HUES64 (cell line): Measurements from ENCODE around the gene VOPP1.

ENCODE experiments used
- H3K27ac ChIP-seq: 2 replicates; pipeline ENCODE4 v1.7.0; 2013; ENCODE audit warnings: low read depth, low read length, inconsistent platforms
- H3K27me3 ChIP-seq: 2 replicates; pipeline ENCODE4 v1.6.1; 2013; ENCODE audit warnings: mild to moderate bottlenecking, low read length; ENCODE audit not compliant: insufficient read depth
- H3K36me3 ChIP-seq: 2 replicates; pipeline ENCODE4 v1.6.1; 2013; ENCODE audit warnings: mild to moderate bottlenecking, low read length; ENCODE audit not compliant: insufficient read depth
- H3K4me1 ChIP-seq: 2 replicates; pipeline ENCODE4 v1.6.1; 2013; ENCODE audit warnings: mild to moderate bottlenecking, low read length, moderate library complexity; ENCODE audit not compliant: insufficient read depth
- H3K4me3 ChIP-seq: 2 replicates; pipeline ENCODE4 v1.5.1; 2013; ENCODE audit warnings: mild to moderate bottlenecking, low read length, moderate library complexity
- H3K9ac ChIP-seq: 2 replicates; pipeline ENCODE4 v1.6.1; 2013; ENCODE audit warnings: mild to moderate bottlenecking, low read depth, low read length
- H3K9me3 ChIP-seq: 2 replicates; pipeline ENCODE4 v1.6.1; 2013; ENCODE audit warnings: low read depth, low read length; ENCODE audit not compliant: insufficient read depth
- WGBS: fragments of 150-250, 120-280 bp; methylation state at CpG from one replicate; pipeline ENCODE4 v1.1.7; 2013; ENCODE audit warnings: missing lambda C conversion rate; 5-methylcytosine and 5-hydroxymethylcytosine counted together

VOPP1 gene

GRCh38 chr7:55504967-55505658, 67.2 kb downstream of the VOPP1 start:
- Histone ChIP-seq H3K9ac (no peak overlapping the region), H3K27ac (no peak overlapping the region), H3K36me3 (no peaks in the 10 kb centered on the region; the same call in 1 of the 2 replicates), H3K4me3 (no peak overlapping the region), H3K27me3 (no peaks in the 10 kb centered on the region), H3K4me1 (peaks cover 13% of the 10 kb centered on the region), H3K9me3 (no peaks in the 10 kb centered on the region)
- 93% methylated on average over 10 of the region's 10 CpGs for WGBS

DNA sequence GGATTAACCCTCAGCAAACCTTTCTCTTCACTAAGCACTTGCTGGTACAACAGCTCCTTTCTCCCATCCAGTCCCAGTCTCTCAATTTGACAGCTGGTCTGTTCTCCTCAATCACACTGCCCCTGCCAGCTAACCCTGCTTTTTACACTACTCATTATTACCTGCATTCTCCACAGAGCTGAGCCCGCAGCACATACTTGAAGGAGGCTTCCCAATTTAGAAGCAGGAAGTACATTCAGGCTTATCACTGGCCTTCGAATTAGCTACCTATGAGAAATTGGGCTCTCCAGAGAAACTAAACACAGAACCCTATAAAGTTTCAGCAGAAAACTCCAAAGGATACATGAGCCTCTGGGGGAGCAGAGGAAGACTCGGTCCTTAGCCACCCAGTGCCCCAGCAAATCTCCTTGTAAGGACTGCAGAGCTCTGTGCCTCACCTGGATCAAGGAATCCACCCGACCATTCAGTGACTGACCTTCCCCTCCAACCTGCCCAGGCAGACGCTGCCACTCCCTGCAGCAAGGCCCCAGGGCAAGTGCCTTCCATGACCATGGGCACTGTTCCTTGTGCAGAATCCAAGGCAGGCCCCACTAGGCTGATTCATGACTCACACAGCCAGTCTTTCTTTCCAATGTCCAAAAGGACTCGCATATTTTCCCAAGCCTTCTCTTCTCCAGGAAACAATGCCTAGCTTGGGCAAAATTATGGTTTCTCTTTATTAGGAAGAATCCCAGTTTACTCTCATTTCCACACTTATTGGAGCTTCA, 68.0 kb downstream of the VOPP1 start:
- H3K27me3 ChIP-seq = no peaks in the 10 kb centered on the region
- H3K36me3 ChIP-seq = peaks cover 3% of the 10 kb centered on the region; the same call in 1 of the 2 replicates
- peaks cover 13% of the 10 kb centered on the region for H3K4me1 ChIP-seq
- no peak overlapping the region for H3K27ac ChIP-seq
- WGBS = 91% methylated on average over 6 of the region's 6 CpGs
- no peak overlapping the region for H3K4me3 ChIP-seq
- no peaks in the 10 kb centered on the region for H3K9me3 ChIP-seq
- no peak overlapping the region for H3K9ac ChIP-seq

GRCh38 chr7:55502858-55503440, 69.4 kb downstream of the VOPP1 start:
- H3K9me3 ChIP-seq = no peaks in the 10 kb centered on the region
- no peak overlapping the region for H3K27ac ChIP-seq
- peaks cover 13% of the 10 kb centered on the region for H3K4me1 ChIP-seq
- no peak overlapping the region for H3K9ac ChIP-seq
- peaks cover 3% of the 10 kb centered on the region; the same call in 1 of the 2 replicates for H3K36me3 ChIP-seq
- no peaks in the 10 kb centered on the region for H3K27me3 ChIP-seq
- 93% methylated on average over 8 of the region's 8 CpGs for WGBS
- H3K4me3 ChIP-seq = no peak overlapping the region

DNA sequence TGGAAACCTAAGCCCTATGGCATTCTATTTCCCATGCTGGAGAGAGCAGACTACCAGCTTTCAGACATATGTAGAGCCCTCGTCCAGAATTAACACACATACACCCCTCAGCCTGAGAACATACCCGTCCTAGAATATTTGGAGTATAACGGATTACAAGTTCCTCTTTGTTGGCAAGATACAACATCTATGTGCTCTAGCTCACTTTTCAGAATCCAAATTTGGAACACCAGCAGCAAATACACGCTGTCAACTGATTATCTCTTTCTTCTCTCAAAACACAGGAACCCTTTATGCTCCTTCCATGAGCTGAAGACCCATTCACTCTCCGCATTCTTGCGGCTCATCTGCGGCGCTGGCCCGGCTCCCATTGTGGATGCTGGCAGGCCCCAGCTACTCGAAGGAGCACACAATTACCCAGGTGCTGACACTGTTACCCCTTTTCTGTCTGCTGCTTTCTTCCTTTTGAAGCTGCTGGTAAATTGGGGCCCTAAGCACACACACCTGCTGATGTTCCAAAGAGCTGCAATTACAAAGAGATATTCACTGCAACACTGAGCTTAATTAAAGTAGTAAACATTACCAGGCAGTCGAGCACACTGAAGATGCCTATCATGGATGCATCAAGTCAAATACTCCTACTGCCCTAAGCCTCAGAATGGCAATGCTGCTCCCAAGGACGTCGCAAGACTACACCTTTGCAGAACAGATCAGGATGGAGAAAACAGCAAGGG, 70.0 kb downstream of the VOPP1 start:
- H3K4me1 ChIP-seq = peaks cover 13% of the 10 kb centered on the region
- 95% methylated on average over 13 of the region's 13 CpGs for WGBS
- no peak overlapping the region for H3K9ac ChIP-seq
- H3K9me3 ChIP-seq = no peaks in the 10 kb centered on the region
- no peaks in the 10 kb centered on the region for H3K27me3 ChIP-seq
- no peak overlapping the region for H3K4me3 ChIP-seq
- H3K27ac ChIP-seq = no peak overlapping the region
- peaks cover 3% of the 10 kb centered on the region; the same call in 1 of the 2 replicates for H3K36me3 ChIP-seq

DNA sequence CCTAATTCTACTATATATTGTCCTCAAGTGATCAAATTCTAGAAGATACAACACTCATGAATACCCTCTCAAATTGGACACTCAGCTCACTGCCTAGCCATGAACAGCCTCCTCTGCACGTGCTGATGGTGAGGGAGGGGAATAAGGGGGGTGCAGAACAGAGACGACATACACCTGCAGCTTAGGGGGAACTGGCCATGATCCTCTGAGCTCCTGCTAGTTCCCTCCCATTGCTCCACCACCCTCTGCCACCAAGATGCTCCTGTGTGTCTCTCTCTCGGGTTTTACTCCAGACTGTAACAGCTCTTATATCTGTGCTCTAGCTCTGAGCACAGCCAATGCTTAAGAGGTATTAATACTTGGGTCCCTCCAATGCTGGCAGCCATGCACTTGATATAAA, 70.7 kb downstream of the VOPP1 start:
- H3K9me3 ChIP-seq = no peaks in the 10 kb centered on the region
- no peak overlapping the region for H3K27ac ChIP-seq
- no peak overlapping the region for H3K9ac ChIP-seq
- peaks cover 9% of the 10 kb centered on the region for H3K36me3 ChIP-seq
- H3K27me3 ChIP-seq = no peaks in the 10 kb centered on the region
- peaks cover 13% of the 10 kb centered on the region for H3K4me1 ChIP-seq
- no peak overlapping the region for H3K4me3 ChIP-seq
- WGBS = 75% methylated on average over 2 of the region's 3 CpGs

GRCh38 chr7:55500117-55500756, 72.1 kb downstream of the VOPP1 start:
- no peaks in the 10 kb centered on the region for H3K27me3 ChIP-seq
- H3K9me3 ChIP-seq = no peaks in the 10 kb centered on the region
- 91% methylated on average over 6 of the region's 7 CpGs for WGBS
- H3K4me3 ChIP-seq = no peak overlapping the region
- H3K27ac ChIP-seq = no peak overlapping the region
- H3K36me3 ChIP-seq = peaks cover 19% of the 10 kb centered on the region
- peaks cover 13% of the 10 kb centered on the region for H3K4me1 ChIP-seq
- no peak overlapping the region for H3K9ac ChIP-seq

DNA sequence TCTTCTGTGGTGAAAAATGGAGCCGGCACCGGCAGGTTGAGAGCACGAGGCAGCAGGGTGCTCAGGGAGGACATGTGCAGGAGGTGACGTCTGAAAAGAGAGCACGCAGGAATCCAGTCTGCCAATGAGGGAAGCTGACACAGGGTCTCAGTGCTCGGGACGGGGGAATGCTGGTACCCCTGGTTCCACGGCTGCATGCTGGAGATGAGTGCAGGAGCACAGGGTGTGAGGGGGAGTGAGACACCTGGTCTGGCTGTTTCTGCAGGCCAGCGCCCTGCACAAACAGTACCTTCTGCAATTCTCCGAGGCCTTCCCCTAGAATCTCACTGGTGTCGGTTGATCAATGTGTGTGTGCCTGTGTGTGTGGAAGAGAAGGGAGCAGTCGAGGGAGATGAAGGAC, 72.7 kb downstream of the VOPP1 start:
- Histone ChIP-seq H3K9me3 (no peaks in the 10 kb centered on the region), H3K36me3 (peaks cover 19% of the 10 kb centered on the region), H3K4me1 (peaks cover 12% of the 10 kb centered on the region), H3K27ac (no peak overlapping the region), H3K4me3 (no peak overlapping the region), H3K9ac (no peak overlapping the region), H3K27me3 (no peaks in the 10 kb centered on the region)
- 95% methylated on average over 12 of the region's 12 CpGs for WGBS

DNA sequence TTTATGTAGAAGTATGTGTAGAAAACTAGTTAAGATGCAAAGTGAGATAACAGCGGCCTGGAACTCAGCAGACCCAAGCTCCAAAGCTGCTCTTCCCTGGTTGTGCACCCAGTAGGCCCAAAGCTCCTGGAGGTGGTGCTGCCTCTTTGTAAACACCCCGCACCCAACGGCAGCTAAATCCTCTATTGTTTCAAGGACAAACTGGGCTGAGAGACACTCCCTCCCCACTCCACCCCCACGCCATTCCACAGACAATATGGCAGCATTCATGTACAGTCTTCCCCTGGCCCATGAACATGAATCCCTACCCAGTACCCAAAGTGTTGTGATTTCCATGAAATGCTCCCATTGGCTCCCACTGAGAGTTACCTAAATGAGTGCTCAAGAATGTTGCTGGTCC, 73.5 kb downstream of the VOPP1 start:
- WGBS = 90% methylated on average over 4 of the region's 4 CpGs
- Histone ChIP-seq H3K36me3 (peaks cover 19% of the 10 kb centered on the region), H3K27ac (no peak overlapping the region), H3K9me3 (no peaks in the 10 kb centered on the region), H3K4me3 (no peak overlapping the region), H3K27me3 (no peaks in the 10 kb centered on the region), H3K9ac (no peak overlapping the region), H3K4me1 (peaks cover 6% of the 10 kb centered on the region; the same call in 1 of the 2 replicates)

DNA sequence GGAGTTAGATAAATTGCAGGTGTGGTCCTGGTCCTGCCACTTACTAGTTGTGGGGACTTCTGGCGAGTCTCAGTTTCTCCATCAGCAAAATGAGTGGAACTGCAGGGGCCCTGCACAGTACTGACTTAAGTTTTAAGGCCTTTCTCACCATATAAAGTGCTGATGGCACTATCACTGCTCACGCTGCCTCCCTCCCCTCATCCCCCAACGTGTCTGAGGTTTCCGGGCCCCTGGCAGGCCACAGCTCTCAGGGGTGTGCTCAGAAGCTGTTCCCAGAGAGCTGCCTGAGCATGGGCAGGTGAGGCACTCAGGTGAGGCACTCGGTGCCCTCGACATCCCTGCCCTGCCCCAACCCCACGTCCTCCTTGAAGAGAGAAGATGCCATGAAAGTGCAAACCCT, 74.2 kb downstream of the VOPP1 start:
- Histone ChIP-seq H3K9me3 (no peaks in the 10 kb centered on the region), H3K27ac (no peak overlapping the region), H3K9ac (no peak overlapping the region), H3K36me3 (peaks cover 19% of the 10 kb centered on the region), H3K4me1 (peaks cover 6% of the 10 kb centered on the region; the same call in 1 of the 2 replicates), H3K27me3 (no peaks in the 10 kb centered on the region), H3K4me3 (no peak overlapping the region)
- 90% methylated on average over 7 of the region's 7 CpGs for WGBS

GRCh38 chr7:55497521-55497920, 74.8 kb downstream of the VOPP1 start:
- Histone ChIP-seq H3K9me3 (no peaks in the 10 kb centered on the region), H3K4me1 (peaks cover 5% of the 10 kb centered on the region; the same call in 1 of the 2 replicates), H3K27me3 (no peaks in the 10 kb centered on the region), H3K36me3 (peaks cover 19% of the 10 kb centered on the region), H3K4me3 (no peak overlapping the region), H3K27ac (no peak overlapping the region), H3K9ac (no peak overlapping the region)
- 96% methylated on average over 7 of the region's 7 CpGs for WGBS
